Neural crest cell (in vitro differentiated cells): ENCODE results near the gene RGS10. TPM values are rescaled to one million over a fixed set of nuclear protein-coding genes. Genes with fewer than 3 reads are reported as not detected.

Experiments used
- DNase-seq: peaks from one replicate; pipeline ENCODE4 v3.0.0; 2021; ENCODE audit warnings: low read depth, mixed read lengths, low spot score
- H3K27ac Mint-ChIP-seq: one replicate; pipeline ENCODE4 v1.8.0; 2021; ENCODE audit warnings: mild to moderate bottlenecking, mixed read lengths; ENCODE audit not compliant: unreplicated experiment
- H3K27me3 Mint-ChIP-seq: 2 replicates; pipeline ENCODE4 v1.8.0; 2021; ENCODE audit warnings: low read depth, mild to moderate bottlenecking, mixed read lengths
- H3K36me3 Mint-ChIP-seq: 2 replicates; pipeline ENCODE4 v1.8.0; 2021; ENCODE audit warnings: low read depth, mild to moderate bottlenecking, mixed read lengths
- H3K4me1 Mint-ChIP-seq: 2 replicates; pipeline ENCODE4 v1.8.0; 2021; ENCODE audit warnings: mixed read lengths
- H3K4me3 Mint-ChIP-seq: one replicate; pipeline ENCODE4 v1.8.0; 2021; ENCODE audit warnings: mild to moderate bottlenecking, mixed read lengths
- H3K9me3 Mint-ChIP-seq: 2 replicates; pipeline ENCODE4 v1.8.0; 2021; ENCODE audit warnings: mixed read lengths
- CTCF ChIP-seq: fragments of 200-600 bp; sonication (generic); conservative IDR thresholded peaks from 2 replicates; pipeline ENCODE4 v1.5.0; 2021; ENCODE audit warnings: antibody characterized with exemption, mild to moderate bottlenecking
- total RNA-seq: library from RNA; stranded (reverse); gene quantifications from 2 replicates; pipeline ENCODE4 v1.2.1, GENCODE V29; 2021

RGS10 gene
- total RNA-seq, 1 donor from 2014 or later: 9.5 TPM

- Mint-ChIP-seq H3K4me3 (no peak overlapping the region), H3K27me3 (no peaks in the 10 kb centered on the region), H3K9me3 (no peaks in the 10 kb centered on the region), H3K36me3 (no peaks in the 10 kb centered on the region), H3K27ac (no peak overlapping the region), H3K4me1 (peaks cover under 1% of the 10 kb centered on the region)
- no peak for DNase-seq
- no peak for TF ChIP-seq CTCF
These were observed 18.4 kb downstream of the RGS10 start for GRCh38 chr10:119523895-119524719.

- peaks cover 2% of the 10 kb centered on the region for H3K27me3 Mint-ChIP-seq
- peaks cover 5% of the 10 kb centered on the region for H3K4me1 Mint-ChIP-seq
- DNase-seq: no peak
- H3K27ac Mint-ChIP-seq: no peak overlapping the region
- no peaks in the 10 kb centered on the region for H3K36me3 Mint-ChIP-seq
- H3K9me3 Mint-ChIP-seq: no peaks in the 10 kb centered on the region
- no peak for TF ChIP-seq CTCF
- H3K4me3 Mint-ChIP-seq: no peak overlapping the region
These were observed 19.6 kb downstream of the RGS10 start for GRCh38 chr10:119522747-119523426.

GRCh38 chr10:119521443-119522204, 20.9 kb downstream of the RGS10 start:
- TF ChIP-seq CTCF: no peak
- Mint-ChIP-seq H3K9me3 (no peaks in the 10 kb centered on the region), H3K36me3 (no peaks in the 10 kb centered on the region), H3K27me3 (peaks cover 2% of the 10 kb centered on the region), H3K27ac (no peak overlapping the region), H3K4me1 (peaks cover 14% of the 10 kb centered on the region), H3K4me3 (no peak overlapping the region)
- no peak for DNase-seq

GRCh38 chr10:119520283-119520682, 22.2 kb downstream of the RGS10 start:
- H3K4me3 Mint-ChIP-seq: no peak overlapping the region
- H3K4me1 Mint-ChIP-seq: peaks cover 24% of the 10 kb centered on the region
- DNase-seq: no peak
- no peak overlapping the region for H3K27ac Mint-ChIP-seq
- H3K36me3 Mint-ChIP-seq: no peaks in the 10 kb centered on the region
- no peaks in the 10 kb centered on the region for H3K9me3 Mint-ChIP-seq
- H3K27me3 Mint-ChIP-seq: peaks cover 2% of the 10 kb centered on the region
- TF ChIP-seq CTCF: no peak

GRCh38 chr10:119518936-119519335, 23.6 kb downstream of the RGS10 start:
- H3K27me3 Mint-ChIP-seq: peaks cover 2% of the 10 kb centered on the region
- H3K4me1 Mint-ChIP-seq: peaks cover 31% of the 10 kb centered on the region
- peak overlapping the region; percentile 57 for H3K27ac Mint-ChIP-seq
- H3K36me3 Mint-ChIP-seq: no peaks in the 10 kb centered on the region
- no peak for TF ChIP-seq CTCF
- H3K4me3 Mint-ChIP-seq: no peak overlapping the region
- no peaks in the 10 kb centered on the region for H3K9me3 Mint-ChIP-seq
- DNase-seq: no peak
